COR-L47 (cell line): ENCODE measurements around the gene NRN1L.
"Not testable (repeated sequence)": the region's sequence is repeated elsewhere in the genome, so short reads cannot be mapped to it uniquely, and the experiment has no call there.

ENCODE experiments used
- DNase-seq: peaks from one replicate; lab custom pipeline; 2025; lab: John Stamatoyannopoulos, UW

Gene NRN1L

GRCh38 chr16:67882374-67883145 is 2.1 kb upstream of the NRN1L start:
- DNase-seq: no peak

GRCh38 chr16:67883146-67883871 is 1.4 kb upstream of the NRN1L start:
- DNase-seq: no peak

GRCh38 chr16:67883872-67884261 is 818 bp upstream of the NRN1L start:
- peak; percentile 57 for DNase-seq

GRCh38 chr16:67885545-67885944 is 860 bp downstream of the NRN1L start:
- DNase-seq: no peak

GRCh38 chr16:67885976-67886375 is 1.3 kb downstream of the NRN1L start:
- DNase-seq: no peak

- DNase-seq: no peak
Observed at GRCh38 chr16:67886387-67886786, 1.7 kb downstream of the NRN1L start.

- DNase-seq: no peak
Observed at GRCh38 chr16:67888331-67888730, 3.6 kb downstream of the NRN1L start.

GRCh38 chr16:67892375-67892774 is 7.7 kb downstream of the NRN1L start:
- DNase-seq: no peak

- DNase-seq: peak; percentile 96
Observed at GRCh38 chr16:67892899-67893742, 8.4 kb downstream of the NRN1L start, which contains the start of gene PSKH1. TSS of gene PSKH1 (plus strand) at chr16:67893254. CDS start at chr16:67908750, 15,496 bp downstream.

- no peak for DNase-seq
Observed at GRCh38 chr16:67893743-67894399, 9.2 kb downstream of the NRN1L start.

GRCh38 chr16:67897231-67897630 is 12.5 kb downstream of the NRN1L start:
- DNase-seq: no peak

- no peak for DNase-seq
Observed at GRCh38 chr16:67901734-67902133, 17.0 kb downstream of the NRN1L start.

GRCh38 chr16:67902831-67903230 is 18.1 kb downstream of the NRN1L start:
- no peak for DNase-seq

GRCh38 chr16:67907397-67908180 is 22.9 kb downstream of the NRN1L start:
- DNase-seq: no peak

GRCh38 chr16:67909056-67909742 is 24.5 kb downstream of the NRN1L start:
- no peak for DNase-seq

- peak; percentile 77 for DNase-seq
Observed at GRCh38 chr16:67910158-67910557, 25.5 kb downstream of the NRN1L start.

GRCh38 chr16:67914758-67915495 is 30.2 kb downstream of the NRN1L start:
- DNase-seq: no peak

GRCh38 chr16:67915496-67915769 is 30.7 kb downstream of the NRN1L start:
- DNase-seq: not testable (repeated sequence)

GRCh38 chr16:67915831-67916723 is 31.4 kb downstream of the NRN1L start:
- DNase-seq: no peak
